Testis (tissue), 2 donors: ENCODE results near the gene OPTN.

Experiments used
- POLR2A ChIP-seq: fragments of 450-650 bp; IDR thresholded peaks from one replicate; pipeline ENCODE4 v1.6.1; 2017; ENCODE audit warnings: antibody characterized with exemption, mild to moderate bottlenecking, moderate library complexity
- TF ChIP-seq, protein P1 (sequence below), 3 experiments: fragments of 450-650 bp in 2 of 3; fragments of 200-600 bp in 1 of 3; sonication (generic) in 1 of 3; IDR thresholded peaks; one replicate each; pipeline ENCODE4 v1.5.1; 2016 to 2019; ENCODE audit warnings: antibody characterized with exemption in 3 of 3, mild to moderate bottlenecking in 2 of 3, moderate library complexity in 1 of 3

GRCh38 chr10:13080643-13081042, 19.3 kb upstream of the OPTN start:
- TF ChIP-seq, protein P1, sequence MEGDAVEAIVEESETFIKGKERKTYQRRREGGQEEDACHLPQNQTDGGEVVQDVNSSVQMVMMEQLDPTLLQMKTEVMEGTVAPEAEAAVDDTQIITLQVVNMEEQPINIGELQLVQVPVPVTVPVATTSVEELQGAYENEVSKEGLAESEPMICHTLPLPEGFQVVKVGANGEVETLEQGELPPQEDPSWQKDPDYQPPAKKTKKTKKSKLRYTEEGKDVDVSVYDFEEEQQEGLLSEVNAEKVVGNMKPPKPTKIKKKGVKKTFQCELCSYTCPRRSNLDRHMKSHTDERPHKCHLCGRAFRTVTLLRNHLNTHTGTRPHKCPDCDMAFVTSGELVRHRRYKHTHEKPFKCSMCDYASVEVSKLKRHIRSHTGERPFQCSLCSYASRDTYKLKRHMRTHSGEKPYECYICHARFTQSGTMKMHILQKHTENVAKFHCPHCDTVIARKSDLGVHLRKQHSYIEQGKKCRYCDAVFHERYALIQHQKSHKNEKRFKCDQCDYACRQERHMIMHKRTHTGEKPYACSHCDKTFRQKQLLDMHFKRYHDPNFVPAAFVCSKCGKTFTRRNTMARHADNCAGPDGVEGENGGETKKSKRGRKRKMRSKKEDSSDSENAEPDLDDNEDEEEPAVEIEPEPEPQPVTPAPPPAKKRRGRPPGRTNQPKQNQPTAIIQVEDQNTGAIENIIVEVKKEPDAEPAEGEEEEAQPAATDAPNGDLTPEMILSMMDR (IDR thresholded peaks at IDR 0.05): no peak
- TF ChIP-seq POLR2A: no peak
